Measurements from ENCODE around the gene FGD6. TPM values are rescaled to one million over a fixed set of nuclear protein-coding genes. Genes with fewer than 3 reads are reported as not detected.
"Not testable (repeated sequence)": the region's sequence is repeated elsewhere in the genome, so short reads cannot be mapped to it uniquely, and the experiment has no call there.

Gene FGD6
- 9.4 TPM for polyA plus RNA-seq (2013, experiment 1 of 2; ENCODE audit: insufficient read length)
- 8.2 TPM for polyA plus RNA-seq (2013, experiment 2 of 2; ENCODE audit: insufficient read length)

DNA sequence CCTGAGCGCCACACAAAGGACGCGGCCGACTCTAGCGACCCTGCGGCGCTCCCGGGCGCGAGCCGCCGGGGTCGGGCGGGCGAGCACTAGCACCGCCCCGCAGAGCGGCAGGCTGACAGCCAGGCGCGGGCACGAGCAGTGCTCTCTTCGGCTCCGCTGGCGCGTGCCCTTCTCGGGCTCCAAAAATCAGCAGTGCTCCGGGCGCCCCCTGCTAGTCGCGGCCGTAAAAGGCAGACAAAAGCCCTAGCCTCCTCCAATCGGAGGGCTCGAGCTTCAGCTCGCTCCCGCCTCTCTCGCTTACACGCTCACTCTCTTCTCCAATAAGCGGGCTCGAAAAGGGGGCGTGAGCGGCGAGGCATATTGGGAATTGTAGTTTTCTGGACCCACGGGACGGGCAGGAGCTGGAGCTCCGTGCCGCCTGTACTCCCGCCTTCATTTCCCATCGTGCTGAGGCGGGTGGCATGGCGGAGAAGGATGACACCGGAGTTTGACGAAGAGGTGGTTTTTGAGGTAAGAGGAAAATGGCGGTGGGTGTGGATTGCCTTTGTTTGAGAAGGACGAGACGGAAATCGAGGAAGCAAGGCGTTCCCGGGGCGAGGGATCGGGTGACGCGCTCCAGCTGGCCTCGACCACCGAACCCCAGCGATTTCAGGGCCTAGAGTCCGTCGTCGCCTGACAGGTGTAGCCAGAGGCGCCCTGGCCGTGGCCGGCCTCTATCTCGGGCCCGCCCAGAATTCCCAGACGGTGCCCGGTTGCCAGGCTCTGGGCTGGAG lies at the start of gene FGD6, which contains the start of gene VEZT:
FGD6 (minus strand) TSS at position 91 of the 773 bp plus-strand sequence. CDS start 227 bp downstream, outside the sequence.
VEZT (plus strand) TSS at position 431 of the 773 bp plus-strand sequence; CDS start at position 475, 44 bp downstream.
- peak; percentile 99 for DNase-seq

DNA sequence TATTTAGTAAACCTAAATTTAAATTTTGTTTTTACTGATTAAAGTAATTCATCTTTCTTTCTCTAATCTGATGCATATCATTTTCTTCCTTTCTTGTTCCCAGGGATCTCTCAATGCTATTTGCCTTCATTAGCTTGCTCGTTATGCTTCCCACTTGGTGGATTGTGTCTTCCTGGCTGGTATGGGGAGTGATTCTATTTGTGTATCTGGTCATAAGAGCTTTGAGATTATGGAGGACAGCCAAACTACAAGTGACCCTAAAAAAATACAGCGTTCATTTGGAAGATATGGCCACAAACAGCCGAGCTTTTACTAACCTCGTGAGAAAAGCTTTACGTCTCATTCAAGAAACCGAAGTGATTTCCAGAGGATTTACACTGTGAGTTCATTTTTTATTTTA lies 49.0 kb upstream of the FGD6 start:
- DNase-seq: no peak

DNA sequence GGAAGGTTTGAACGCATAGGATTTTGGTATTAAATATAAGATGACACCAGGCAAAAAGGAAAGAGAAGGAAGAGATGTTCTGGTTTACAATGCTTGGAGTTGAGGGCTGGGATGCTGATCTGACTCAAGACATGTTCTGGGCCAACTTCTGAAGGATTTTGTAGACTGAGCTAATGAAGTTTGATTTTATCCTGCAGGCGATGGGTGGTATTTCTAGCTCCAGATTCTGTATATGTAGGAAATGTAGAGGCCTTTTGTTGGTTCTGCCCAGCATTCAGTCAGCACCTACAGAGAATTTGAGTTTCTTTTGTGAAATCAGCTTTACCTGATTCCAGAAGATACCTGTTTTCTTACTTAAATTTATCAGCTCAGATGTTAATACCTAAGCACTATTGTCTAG lies 48.5 kb upstream of the FGD6 start:
- DNase-seq: no peak

DNA sequence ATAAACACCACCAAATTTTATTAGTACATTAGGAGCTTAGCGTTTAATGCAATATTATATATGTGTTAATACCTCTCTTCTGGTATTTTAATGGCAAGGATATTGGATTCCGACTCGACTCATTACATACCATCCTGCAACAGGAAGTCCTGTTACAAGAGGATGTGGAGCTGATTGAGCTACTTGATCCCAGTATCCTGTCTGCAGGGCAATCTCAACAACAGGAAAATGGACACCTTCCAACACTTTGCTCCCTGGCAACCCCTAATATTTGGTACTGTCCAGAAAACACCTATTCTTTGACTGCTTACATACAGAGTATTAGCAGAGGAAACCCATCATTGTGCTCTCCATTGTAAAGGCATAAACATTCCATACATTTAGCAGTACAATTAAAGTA lies 45.5 kb upstream of the FGD6 start:
- no peak for DNase-seq

DNA sequence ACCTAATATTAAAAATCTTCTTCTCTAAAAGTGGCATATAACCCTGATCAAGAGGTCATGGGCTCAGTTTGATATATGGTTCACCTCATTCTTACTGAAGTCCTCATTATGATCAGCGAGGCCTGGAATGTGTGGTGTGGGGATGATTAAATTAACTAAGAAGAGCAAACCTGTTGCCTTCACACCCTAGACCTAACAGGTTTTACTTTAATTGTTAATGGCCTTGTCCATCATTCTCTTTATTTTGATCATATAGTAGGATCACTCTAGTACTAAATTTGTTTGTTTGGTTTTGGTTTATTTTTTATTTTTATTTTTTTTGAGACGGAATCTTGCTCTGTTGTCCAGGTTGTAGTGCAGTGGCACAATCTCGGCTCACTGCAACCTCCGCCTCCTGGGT lies 43.8 kb upstream of the FGD6 start:
- no peak for DNase-seq

DNA sequence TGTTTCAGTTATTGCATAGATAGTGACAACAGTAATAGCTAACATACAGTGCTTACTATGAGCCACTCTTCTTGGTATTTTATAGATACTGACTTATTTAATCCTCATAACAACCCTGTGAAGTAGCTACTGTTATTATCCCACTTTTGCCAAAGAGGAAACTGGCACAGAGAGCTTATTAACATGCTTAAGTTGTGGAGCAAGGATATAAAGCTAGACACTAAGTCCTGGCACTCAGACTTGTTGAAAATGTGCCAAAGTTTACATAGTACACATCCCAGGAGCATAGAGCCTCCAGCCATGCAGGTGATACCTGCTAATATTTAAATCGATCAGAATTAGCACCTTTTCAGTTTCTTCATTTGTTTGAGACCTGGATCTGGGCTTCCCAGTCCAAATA lies 42.1 kb upstream of the FGD6 start:
- no peak for DNase-seq

DNA sequence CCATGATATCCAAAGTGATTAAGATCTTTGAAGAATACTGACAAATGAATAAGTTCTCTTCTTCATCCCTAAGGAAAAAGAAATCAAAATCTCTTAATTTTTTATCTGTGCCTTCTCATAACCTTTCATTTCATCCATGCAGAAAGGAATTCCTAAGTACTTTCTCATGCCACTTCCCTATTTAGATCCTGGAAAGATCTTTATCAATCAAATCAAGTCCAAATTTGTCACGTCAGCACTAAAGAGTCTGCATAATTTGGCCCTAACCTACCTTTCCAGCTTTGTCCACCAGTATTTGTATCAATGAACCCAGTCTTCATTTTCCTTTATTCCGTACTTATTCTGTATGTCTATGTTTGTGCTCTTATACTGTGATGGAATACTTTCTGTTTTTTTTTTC lies 41.5 kb upstream of the FGD6 start:
- no peak for DNase-seq

DNA sequence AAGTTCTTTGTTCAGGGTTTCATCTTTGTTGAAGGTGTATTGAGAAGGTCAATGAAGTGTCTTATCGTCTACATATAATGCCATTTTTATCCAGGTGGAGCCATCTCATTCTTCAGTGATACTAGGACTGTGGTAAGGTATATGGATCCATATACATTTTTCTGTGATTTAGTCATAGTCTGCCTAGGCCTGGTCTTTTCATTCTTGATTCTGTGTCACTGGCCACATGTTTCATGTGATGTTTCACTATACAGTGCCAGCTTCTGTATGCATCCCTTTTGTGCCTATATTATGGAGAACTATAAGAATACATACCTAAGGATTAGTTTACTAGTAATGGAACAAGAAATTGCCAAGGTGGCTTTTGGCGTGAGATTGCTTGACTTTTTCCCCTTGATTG lies 40.9 kb upstream of the FGD6 start:
- DNase-seq: peak; percentile 55

DNA sequence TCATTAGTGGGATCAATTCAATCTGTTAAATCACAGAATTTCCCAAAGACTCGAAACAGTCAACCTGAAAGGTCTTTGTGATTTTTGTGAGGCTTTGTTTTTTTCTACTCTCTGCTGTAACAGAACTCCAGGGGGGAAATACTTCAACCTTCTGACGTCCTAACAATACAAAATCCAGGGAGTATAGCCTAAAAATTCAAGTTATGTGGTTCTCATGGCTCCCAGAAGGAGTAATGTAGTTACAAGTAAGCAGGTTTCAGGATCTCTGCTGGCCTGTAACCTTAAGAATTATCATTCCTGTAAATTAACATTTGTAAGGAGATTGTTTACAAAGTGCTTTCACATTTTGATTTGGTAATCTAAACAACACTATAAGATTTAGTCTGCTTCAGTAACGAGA lies 40.3 kb upstream of the FGD6 start:
- peak; percentile 17 for DNase-seq

DNA sequence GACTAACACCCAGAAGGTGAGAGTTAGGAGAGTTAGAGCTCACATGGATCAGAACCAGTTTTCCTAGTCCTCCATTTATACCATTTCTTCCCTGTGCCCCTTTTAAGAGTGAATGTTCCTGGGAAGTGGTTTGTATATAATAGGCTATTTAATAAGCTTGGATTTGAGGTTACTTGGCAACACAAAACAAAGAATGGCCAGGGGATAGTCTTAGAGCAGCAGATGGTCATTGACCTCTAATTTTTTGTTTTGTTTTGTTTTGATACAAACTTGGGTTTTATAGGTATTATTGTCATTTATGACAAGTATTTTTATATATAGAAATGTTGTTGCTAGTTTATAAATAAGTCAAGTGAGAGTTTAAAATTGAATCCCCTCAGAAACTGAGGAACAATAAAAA lies 36.1 kb upstream of the FGD6 start:
- DNase-seq: no peak

DNA sequence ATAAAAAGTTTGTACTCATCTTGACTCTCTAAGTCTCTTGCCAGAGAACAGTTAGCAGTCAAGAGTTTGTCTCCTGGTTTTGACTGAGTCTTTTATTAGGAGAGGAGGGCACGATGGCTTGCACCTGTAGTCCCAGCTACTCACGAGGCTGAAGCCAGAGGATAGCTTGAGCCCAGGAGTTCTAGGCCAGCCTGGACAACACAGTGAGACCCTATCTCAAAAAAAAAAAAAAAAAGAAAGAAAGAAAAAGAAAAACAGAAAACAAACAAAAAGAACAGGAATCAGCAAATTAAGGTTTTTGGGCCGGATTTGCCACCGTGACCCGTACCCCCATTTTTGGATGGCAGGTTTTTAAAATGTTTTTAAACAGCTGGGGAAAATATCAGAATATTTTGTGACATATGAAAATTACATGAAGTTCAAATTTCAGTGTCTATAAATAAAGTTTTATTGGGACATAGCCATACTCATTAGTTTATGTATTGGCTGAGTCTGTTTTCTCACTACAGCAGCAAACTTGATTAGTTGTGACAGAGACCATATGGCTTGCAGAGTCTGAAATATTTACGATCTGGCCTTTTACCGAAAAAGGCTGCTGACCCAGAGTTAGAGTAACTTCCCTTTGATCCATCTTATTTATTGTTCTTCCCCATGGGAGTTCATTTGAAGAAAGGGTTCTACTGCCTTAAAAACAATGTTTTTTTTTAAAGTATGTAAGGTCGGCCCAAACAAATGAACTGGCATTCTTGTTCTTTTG lies 31.5 kb upstream of the FGD6 start:
- DNase-seq: peak; percentile 87

DNA sequence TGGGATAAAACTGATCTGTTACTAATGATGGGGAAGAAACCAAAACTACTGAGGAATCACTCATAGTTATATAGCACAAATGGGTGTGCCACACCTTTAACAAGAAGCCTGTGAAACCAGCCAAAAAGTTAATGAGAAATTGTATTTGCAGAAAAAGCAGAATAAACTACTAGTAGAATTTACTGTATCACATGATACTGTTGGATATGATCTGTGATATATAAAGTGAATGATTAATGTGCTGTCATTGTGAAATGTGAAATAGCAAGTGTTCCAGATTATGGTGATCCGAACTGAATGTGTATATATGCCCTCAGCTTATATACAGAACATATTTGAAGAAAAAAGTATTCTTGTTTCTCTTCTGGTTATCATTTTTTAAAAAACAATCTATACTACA lies 30.8 kb upstream of the FGD6 start:
- no peak for DNase-seq

DNA sequence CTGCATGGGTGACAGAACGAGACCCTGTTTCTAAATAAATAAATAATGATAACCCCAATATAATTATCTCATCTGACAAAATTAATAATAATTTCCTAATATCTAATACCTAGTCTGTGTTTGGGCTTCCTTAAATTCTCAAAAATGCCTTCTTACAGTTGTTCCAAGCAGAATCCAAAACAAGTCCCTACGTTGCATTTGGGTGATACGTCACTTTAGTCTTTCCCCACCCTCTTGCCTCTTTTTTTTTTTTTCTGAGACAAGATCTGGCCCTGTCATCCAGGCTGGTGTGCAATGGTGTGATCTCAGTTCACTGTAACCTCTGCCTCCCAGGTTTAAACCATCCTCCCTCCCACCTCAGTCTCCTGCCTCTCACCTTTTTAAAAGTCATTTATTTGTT lies 27.1 kb upstream of the FGD6 start:
- DNase-seq: no peak

DNA sequence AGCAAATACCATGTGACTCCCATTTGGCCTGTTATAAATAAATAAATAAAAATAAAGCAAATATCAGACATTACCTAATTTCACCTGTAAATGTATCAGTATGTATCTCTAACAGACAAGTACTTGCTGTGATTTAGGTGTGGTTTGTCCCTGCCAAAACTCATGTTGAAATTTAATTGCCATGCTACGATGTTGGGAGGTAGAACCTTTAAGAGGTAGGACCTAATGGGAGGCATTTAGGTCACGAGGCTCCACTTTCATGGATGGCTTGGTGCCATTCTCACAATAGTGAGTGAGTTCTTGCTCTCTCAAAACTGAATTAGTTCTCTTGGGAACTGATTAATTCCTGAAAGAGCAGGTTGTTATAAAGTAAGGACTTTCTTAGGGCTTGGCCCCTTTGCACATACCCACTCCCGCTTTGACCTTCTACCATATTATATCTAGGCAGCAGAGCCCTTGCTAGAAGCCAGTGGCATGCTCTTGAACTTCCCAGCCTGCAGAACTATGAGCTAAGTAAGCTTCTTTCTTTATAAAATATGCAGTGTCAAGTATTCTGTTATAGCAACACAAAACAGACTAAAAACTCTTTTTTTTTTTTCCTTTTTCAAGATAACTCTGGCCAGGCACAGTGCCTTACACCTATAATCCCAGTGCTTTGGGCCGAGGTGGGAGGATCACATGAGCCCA lies 26.4 kb upstream of the FGD6 start:
- DNase-seq: no peak

DNA sequence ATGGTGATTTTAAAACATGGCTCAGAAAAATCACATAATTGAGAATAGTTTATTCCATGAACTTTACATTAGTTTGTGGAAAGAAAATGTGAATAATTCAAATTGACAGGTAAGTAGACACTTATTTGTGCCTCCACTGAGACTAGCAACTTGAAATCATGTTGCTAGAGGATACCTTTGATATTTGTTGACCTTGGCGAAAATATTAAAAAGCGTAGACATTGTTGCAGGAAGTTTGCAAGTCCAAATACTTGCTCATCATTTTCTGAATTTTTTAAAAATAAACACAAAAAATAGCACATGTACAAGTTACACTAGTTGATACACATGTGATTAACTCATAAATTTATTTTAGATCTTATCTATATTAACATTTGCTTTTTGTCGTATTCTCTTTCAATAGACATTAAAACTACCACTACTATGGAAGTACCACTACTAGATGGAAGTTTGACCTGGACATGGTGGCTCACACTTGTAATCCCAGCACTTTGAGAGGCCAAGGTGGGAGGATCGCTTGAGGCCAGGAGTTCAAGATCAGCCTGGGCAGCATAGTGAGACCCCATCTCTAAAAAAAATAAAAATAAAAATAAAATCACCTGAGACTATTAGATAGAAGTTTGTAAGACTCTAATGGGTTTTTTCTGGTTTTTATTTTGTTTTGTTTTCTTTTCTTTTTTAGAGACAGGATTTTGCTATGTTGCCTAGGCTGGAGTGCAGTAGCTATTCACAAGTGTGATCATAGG lies 24.7 kb upstream of the FGD6 start:
- no peak for DNase-seq

DNA sequence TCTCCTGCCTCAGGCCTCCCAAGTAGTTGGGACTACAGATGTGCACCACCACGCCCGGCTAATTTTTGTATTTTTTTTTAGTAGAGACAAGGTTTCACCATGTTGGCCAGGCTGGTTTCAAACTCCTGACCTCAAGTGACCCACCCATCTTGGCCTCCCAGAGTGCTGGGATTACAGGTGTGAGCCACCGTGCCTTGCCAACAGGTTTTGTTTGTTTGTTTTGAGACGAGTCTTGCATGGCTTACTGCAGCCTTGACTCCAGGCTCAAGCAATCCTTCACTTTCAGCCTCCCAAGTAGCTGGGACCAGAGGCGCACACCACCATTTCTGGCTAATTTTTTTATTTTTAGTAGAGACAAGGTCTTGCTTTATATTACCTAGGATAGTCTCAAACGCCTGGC lies 23.9 kb upstream of the FGD6 start:
- not testable (repeated sequence) for DNase-seq

DNA sequence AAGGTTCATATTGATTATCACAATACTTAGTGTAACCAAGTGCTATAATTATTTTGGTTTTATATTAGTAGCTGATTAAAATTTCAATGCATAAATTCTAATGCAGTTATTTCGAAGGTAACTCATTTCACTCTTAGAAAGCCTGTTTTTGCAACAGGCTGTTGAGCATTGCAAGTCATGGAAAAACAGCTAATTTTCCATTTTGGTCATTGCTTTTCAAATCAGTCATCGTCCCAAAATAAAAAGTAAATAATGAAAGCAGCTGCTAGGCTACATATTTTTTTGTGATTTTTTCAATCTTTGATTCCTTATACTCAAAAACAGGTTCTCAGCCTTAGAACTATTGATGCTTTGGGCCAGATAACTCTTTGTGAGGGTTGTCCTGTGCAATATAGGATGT lies 23.3 kb upstream of the FGD6 start:
- DNase-seq: no peak

DNA sequence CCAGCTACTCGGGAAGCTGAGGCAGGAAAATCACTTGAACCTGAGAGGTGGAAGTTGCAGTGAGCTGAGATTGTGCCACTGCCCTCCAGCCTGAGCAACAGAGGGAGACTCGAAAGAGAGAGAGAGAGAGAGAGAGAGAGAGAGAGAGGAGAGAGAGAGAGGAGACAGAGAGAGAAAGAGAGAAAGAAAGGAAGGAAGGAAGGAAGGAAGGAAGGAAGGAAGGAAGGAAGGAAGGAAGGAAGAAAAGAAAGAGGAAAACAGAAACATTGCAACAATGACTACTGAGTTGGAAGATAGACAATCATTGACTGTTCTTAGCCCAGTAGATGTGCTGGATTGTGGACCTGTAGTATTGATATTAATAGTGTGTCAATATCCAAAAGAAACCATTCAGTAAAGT lies 22.6 kb upstream of the FGD6 start:
- DNase-seq: not testable (repeated sequence)

DNA sequence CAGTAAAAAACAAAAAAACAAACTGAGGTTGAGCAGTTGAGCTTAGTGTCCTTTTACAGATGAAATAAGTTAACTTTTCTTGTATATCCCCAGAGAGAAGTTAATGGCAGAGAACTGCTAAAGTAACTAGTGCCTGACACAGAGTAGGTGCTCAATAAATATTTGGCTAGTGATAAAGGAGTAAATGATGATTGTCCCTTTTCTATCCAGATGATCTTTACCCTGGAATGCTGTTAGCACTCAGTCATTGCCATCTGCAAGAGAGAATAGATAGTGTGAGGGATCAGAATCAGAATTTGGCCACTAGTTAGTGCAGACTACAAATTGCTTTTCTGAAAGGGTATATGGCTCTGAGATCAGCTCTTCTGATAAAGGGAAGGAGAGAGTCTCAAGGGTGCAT lies 21.9 kb upstream of the FGD6 start:
- no peak for DNase-seq

DNA sequence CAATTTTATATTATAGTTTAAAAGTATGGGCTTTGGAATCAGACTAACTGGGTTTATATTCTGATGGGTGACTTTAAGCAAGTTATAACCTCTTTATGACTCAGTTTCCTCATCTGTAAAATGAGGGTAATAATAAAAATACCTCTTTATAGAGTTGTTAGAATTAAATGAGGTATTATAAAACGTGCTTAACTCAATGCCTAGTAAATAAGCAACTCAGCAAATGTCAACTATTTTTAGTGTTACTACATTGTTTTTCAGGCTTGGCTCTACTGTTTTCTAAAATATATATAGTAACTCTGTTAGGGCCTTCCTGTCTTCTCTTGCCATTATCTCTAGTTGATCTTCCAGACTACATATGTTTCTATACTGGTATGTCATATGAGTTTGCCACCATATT lies 20.9 kb upstream of the FGD6 start:
- no peak for DNase-seq

DNA sequence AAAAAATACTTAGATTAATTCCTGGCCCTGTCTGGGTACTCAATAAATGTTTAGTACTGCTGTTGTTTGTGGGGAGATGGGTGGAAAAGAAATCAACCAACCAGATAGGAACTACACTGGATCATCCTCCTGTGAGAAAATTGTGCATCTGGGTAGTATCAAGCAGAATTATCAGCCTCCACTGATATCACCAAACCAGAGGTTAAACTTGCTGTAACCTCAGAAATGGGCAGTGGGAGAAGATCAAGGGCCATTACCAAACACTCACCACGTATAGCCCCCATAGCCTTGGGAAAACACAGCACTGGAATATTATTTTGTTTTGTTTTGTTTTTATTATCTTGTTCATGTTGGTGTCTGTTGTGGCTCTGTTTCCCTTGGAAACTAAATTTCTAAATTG lies 20.0 kb upstream of the FGD6 start:
- no peak for DNase-seq

DNA sequence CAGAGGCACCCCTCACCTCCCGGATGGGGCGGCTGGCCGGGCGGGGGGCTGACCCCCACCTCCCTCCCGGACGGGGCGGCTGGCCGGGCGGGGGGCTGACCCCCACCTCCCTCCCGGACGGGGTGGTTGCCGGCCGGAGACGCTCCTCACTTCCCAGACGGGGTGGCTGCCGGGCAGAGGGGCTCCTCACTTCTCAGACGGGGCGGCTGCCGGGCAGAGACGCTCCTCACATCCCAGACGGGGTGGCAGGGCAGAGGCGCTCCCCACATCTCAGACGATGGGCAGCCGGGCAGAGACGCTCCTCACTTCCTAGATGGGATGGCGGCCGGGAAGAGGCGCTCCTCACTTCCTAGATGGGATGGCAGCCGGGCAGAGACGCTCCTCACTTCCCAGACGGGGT lies 18.4 kb upstream of the FGD6 start:
- DNase-seq: not testable (repeated sequence)

DNA sequence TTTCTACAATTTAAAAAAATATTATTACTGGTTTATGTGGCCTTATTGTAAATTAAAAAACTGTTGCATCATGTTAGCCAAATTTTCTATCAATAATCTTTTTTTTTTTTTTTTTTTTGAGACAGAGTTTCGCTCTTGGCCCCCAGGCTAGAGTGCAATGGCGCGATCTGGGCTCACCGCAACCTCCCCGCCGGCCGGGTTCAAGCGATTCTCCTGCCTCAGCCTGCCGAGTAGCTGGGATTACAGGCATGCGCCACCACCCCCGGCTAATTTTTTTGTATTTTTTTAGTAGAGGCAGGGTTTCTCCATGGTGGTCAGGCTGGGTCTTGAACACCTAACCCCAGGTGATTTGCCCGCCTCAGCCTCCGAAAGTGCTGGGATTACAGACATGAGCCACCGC lies 16.9 kb upstream of the FGD6 start:
- DNase-seq: not testable (repeated sequence)

Measured in fibroblast of skin of abdomen (primary cell).